Neuronal stem cell (in vitro differentiated cells): ENCODE data around the gene NEUROD4. TPM values are rescaled to one million over a fixed set of nuclear protein-coding genes. Genes with fewer than 3 reads are reported as not detected.

Experiments
- DNase-seq: peaks from one replicate; pipeline ENCODE4 v3.0.0-alpha.2; 2013; ENCODE audit warnings: low spot score
- H2AFZ ChIP-seq: one replicate; pipeline ENCODE4 v1.6.1; 2013; ENCODE audit warnings: mild to moderate bottlenecking, low read length, inconsistent platforms
- H2AK5ac ChIP-seq: 2 replicates; pipeline ENCODE4 v1.6.1; 2013; ENCODE audit warnings: low read depth, mild to moderate bottlenecking, inconsistent platforms, low read length, moderate library complexity, mixed read lengths
- H2BK120ac ChIP-seq: 2 replicates; pipeline ENCODE4 v1.6.1; 2013; ENCODE audit warnings: low read depth, mild to moderate bottlenecking, inconsistent platforms, low read length, moderate library complexity, mixed read lengths
- H2BK12ac ChIP-seq: one replicate; pipeline ENCODE4 v1.6.1; 2013; ENCODE audit warnings: low read length, inconsistent platforms
- H2BK15ac ChIP-seq: 2 replicates; pipeline ENCODE4 v1.6.1; 2013; ENCODE audit warnings: mild to moderate bottlenecking, low read length, inconsistent platforms, mixed read lengths
- H2BK5ac ChIP-seq: one replicate; pipeline ENCODE4 v1.6.1; 2013; ENCODE audit warnings: inconsistent platforms, mild to moderate bottlenecking, low read length, moderate library complexity
- H3K14ac ChIP-seq: one replicate; pipeline ENCODE4 v1.6.1; 2013; ENCODE audit warnings: low read length, inconsistent platforms
- H3K18ac ChIP-seq: 2 replicates; pipeline ENCODE4 v1.6.1; 2013; ENCODE audit warnings: low read length, inconsistent platforms
- H3K23ac ChIP-seq: 2 replicates; pipeline ENCODE4 v1.6.1; 2013; ENCODE audit warnings: low read depth, mild to moderate bottlenecking, mixed read lengths, low read length, inconsistent platforms; ENCODE audit not compliant: poor library complexity
- H3K27ac ChIP-seq: replicated peaks from 3 replicates; pipeline ENCODE4 v1.5.1; 2013; ENCODE audit warnings: low read length, inconsistent platforms
- H3K27me3 ChIP-seq, 3 experiments: 2 replicates each; pipeline ENCODE4 v1.6.1; 2013; ENCODE audit warnings: low read length in 3 of 3, mild to moderate bottlenecking in 2 of 3, inconsistent platforms in 1 of 3, low read depth in 1 of 3, mixed read lengths in 1 of 3, moderate library complexity in 1 of 3; ENCODE audit not compliant: control insufficient read depth in 3 of 3, insufficient read depth in 3 of 3
- H3K36me3 ChIP-seq, 2 donors: replicated peaks in 1 of 2; 2 replicates each; pipeline ENCODE4 v1.6.1; 2013; ENCODE audit warnings: low read length in 2 of 2; ENCODE audit not compliant: control insufficient read depth in 2 of 2, insufficient read depth in 2 of 2
- H3K4ac ChIP-seq: 2 replicates; pipeline ENCODE4 v1.6.1; 2013; ENCODE audit warnings: inconsistent platforms, mild to moderate bottlenecking, low read length, moderate library complexity
- H3K4me1 ChIP-seq, 2 donors: 1 replicate in 1 of 2; 2 replicates in 1 of 2; pipeline ENCODE4 v1.6.1; 2013; ENCODE audit warnings: low read length in 2 of 2, low read depth in 1 of 2; ENCODE audit not compliant: control insufficient read depth in 2 of 2, insufficient read depth in 1 of 2
- H3K4me2 ChIP-seq: one replicate; pipeline ENCODE4 v1.6.1; 2013; ENCODE audit warnings: mild to moderate bottlenecking, low read length, inconsistent platforms; ENCODE audit not compliant: insufficient read depth, poor library complexity, severe bottlenecking
- H3K4me3 ChIP-seq, 2 donors: 2 replicates each; pipeline ENCODE4 v1.5.1; 2013; ENCODE audit warnings: low read length in 2 of 2, mild to moderate bottlenecking in 2 of 2, inconsistent platforms in 1 of 2, moderate library complexity in 1 of 2
- H3K79me1 ChIP-seq: one replicate; pipeline ENCODE4 v1.6.1; 2013; ENCODE audit warnings: low read depth, mild to moderate bottlenecking, inconsistent platforms, low read length, moderate library complexity
- H3K9ac ChIP-seq: one replicate; pipeline ENCODE4 v1.6.1; 2013; ENCODE audit warnings: mild to moderate bottlenecking, low read depth, low read length, inconsistent platforms; ENCODE audit not compliant: poor library complexity
- H3K9me3 ChIP-seq, 2 donors: replicated peaks in 1 of 2; 2 replicates each; pipeline versions ENCODE3 to v1.6.1; 2013; ENCODE audit warnings: low read length in 2 of 2, mild to moderate bottlenecking in 2 of 2, inconsistent platforms in 1 of 2, low read depth in 1 of 2, mixed read lengths in 1 of 2, moderate library complexity in 1 of 2; ENCODE audit not compliant: control insufficient read depth in 2 of 2, insufficient read depth in 1 of 2
- H4K8ac ChIP-seq: one replicate; pipeline ENCODE4 v1.6.1; 2013; ENCODE audit warnings: low read depth, mild to moderate bottlenecking, inconsistent platforms, low read length, moderate library complexity
- H4K91ac ChIP-seq: one replicate; pipeline ENCODE4 v1.6.1; 2013; ENCODE audit warnings: low read length, low read depth, mild to moderate bottlenecking, inconsistent platforms; ENCODE audit not compliant: poor library complexity
- WGBS, 2 donors: extraction: QIAGEN DNeasy Blood & Tissue Kit; methylation state at CpG; one replicate each; pipeline ENCODE4 v1.1.7; 2013; ENCODE audit warnings: missing lambda C conversion rate in 2 of 2, mixed read lengths in 1 of 2; ENCODE audit not compliant: insufficient read length in 2 of 2, insufficient replicate concordance in 1 of 2; ENCODE audit errors: extremely low coverage in 2 of 2; 5-methylcytosine and 5-hydroxymethylcytosine counted together
- polyA plus RNA-seq, 2 experiments: library from polyadenylated mRNA; stranded (reverse); fragments of 200-250 nt; gene quantifications; one replicate each; pipeline ENCODE4 v1.2.3, GENCODE V29; 2013

Gene NEUROD4
- polyA plus RNA-seq (2013, experiment 1 of 2): 0.10 TPM
- 0.11 TPM for polyA plus RNA-seq (2013, experiment 2 of 2)

GRCh38 chr12:55019784-55020183 is at the start of gene NEUROD4:
TSS of gene NEUROD4 (plus strand) at chr12:55019974. CDS start at chr12:55026440, 6,466 bp downstream.
- Histone ChIP-seq H3K4ac (no peak within 1 kb of the TSS), H3K4me2 (no peak within 1 kb of the TSS)

GRCh38 chr12:54970741-54971140 is 49.0 kb upstream of the NEUROD4 start:
- H3K4ac ChIP-seq: no peak overlapping the region
- no peak overlapping the region for H4K91ac ChIP-seq
- H2BK5ac ChIP-seq: no peak overlapping the region
- H3K14ac ChIP-seq: no peak overlapping the region
- no peak overlapping the region for H3K4me2 ChIP-seq
- DNase-seq: no peak
- H2AK5ac ChIP-seq: no peak overlapping the region
- no peak overlapping the region for H2BK12ac ChIP-seq
- no peaks in the 10 kb centered on the region for H3K9me3 ChIP-seq
- no peak overlapping the region for H2AFZ ChIP-seq
- no peak overlapping the region for H4K8ac ChIP-seq
- WGBS, 2 donors: no CpG with 5 or more reads among the region's 3 CpGs
- H3K27ac ChIP-seq: no peak overlapping the region
- H3K4me1 ChIP-seq: no peaks in the 10 kb centered on the region
- no peaks in the 10 kb centered on the region for H3K27me3 ChIP-seq
- H3K9ac ChIP-seq: no peak overlapping the region
- H3K18ac ChIP-seq: no peak overlapping the region
- H3K23ac ChIP-seq: no peak overlapping the region
- no peak overlapping the region for H2BK120ac ChIP-seq
- H3K79me1 ChIP-seq: no peaks in the 10 kb centered on the region
- no peak overlapping the region for H3K4me3 ChIP-seq
- H2BK15ac ChIP-seq: no peak overlapping the region
- H3K36me3 ChIP-seq: no peaks in the 10 kb centered on the region

More at GRCh38 chr12:55019784-55020183, at the start of gene NEUROD4:
- DNase-seq: peak; percentile 91
- H3K36me3 ChIP-seq: no peaks in the 10 kb centered on the region
- no peak within 1 kb of the TSS for H2BK15ac ChIP-seq
- no CpG with 5 or more reads among the region's 13 CpGs for WGBS, 2 donors
- H4K8ac ChIP-seq: no peak within 1 kb of the TSS
- H2BK5ac ChIP-seq: no peak within 1 kb of the TSS
- no peak within 1 kb of the TSS for H3K14ac ChIP-seq
- peaks cover 0 to 6% (median 0%) of the 10 kb centered on the region in 3 experiments for H3K27me3 ChIP-seq
- H3K4me3 ChIP-seq: no peak within 1 kb of the TSS
- H3K79me1 ChIP-seq: no peaks in the 10 kb centered on the region
- H3K18ac ChIP-seq: no peak within 1 kb of the TSS
- H2AK5ac ChIP-seq: no peak within 1 kb of the TSS
- H3K4me1 ChIP-seq: peaks cover 0 to 7% of the 10 kb centered on the region in 2 donors
- no peak within 1 kb of the TSS for H3K23ac ChIP-seq
- H2BK12ac ChIP-seq: no peak within 1 kb of the TSS
- no peak within 1 kb of the TSS for H2AFZ ChIP-seq
- no peaks in the 10 kb centered on the region for H3K9me3 ChIP-seq
- no peak within 1 kb of the TSS for H2BK120ac ChIP-seq
- no peak within 1 kb of the TSS for H4K91ac ChIP-seq
- H3K27ac ChIP-seq: no peak within 1 kb of the TSS
- H3K9ac ChIP-seq: no peak within 1 kb of the TSS

GRCh38 chr12:54973556-54973955 is 46.2 kb upstream of the NEUROD4 start:
- Histone ChIP-seq H2BK120ac (no peak overlapping the region), H3K36me3 (no peaks in the 10 kb centered on the region), H3K27me3 (no peaks in the 10 kb centered on the region), H2BK5ac (no peak overlapping the region), H3K14ac (no peak overlapping the region), H4K91ac (no peak overlapping the region), H3K4ac (no peak overlapping the region), H2BK15ac (no peak overlapping the region), H3K4me3 (no peak overlapping the region), H2AK5ac (no peak overlapping the region), H3K27ac (no peak overlapping the region), H3K9ac (no peak overlapping the region), H2AFZ (no peak overlapping the region), H3K18ac (no peak overlapping the region), H3K79me1 (no peaks in the 10 kb centered on the region), H3K4me1 (peaks cover 0 to 2% of the 10 kb centered on the region in 2 donors), H3K23ac (no peak overlapping the region), H2BK12ac (no peak overlapping the region), H3K4me2 (no peak overlapping the region), H4K8ac (no peak overlapping the region), H3K9me3 (no peaks in the 10 kb centered on the region)
- no peak for DNase-seq
- WGBS, 2 donors: no CpG with 5 or more reads among the region's 3 CpGs

- H2BK15ac ChIP-seq: no peak overlapping the region
- no peak for DNase-seq
- H3K18ac ChIP-seq: peak overlapping the region; percentile 52
- H3K4me1 ChIP-seq: peaks cover 0 to 2% of the 10 kb centered on the region in 2 donors
- no peak overlapping the region for H4K91ac ChIP-seq
- no peak overlapping the region for H3K14ac ChIP-seq
- H3K27me3 ChIP-seq: peaks cover 0 to 2% (median 0%) of the 10 kb centered on the region in 3 experiments
- no peak overlapping the region for H2AK5ac ChIP-seq
- H2BK5ac ChIP-seq: no peak overlapping the region
- H3K9ac ChIP-seq: no peak overlapping the region
- no peaks in the 10 kb centered on the region for H3K9me3 ChIP-seq
- H3K79me1 ChIP-seq: no peaks in the 10 kb centered on the region
- no peak overlapping the region for H3K27ac ChIP-seq
- no peak overlapping the region for H3K4me2 ChIP-seq
- H3K36me3 ChIP-seq: no peaks in the 10 kb centered on the region
- H3K4ac ChIP-seq: no peak overlapping the region
- no peak overlapping the region for H2BK12ac ChIP-seq
- H3K4me3 ChIP-seq: no peak overlapping the region
- H2BK120ac ChIP-seq: no peak overlapping the region
- H4K8ac ChIP-seq: no peak overlapping the region
- WGBS, 2 donors: no CpG with 5 or more reads among the region's 12 CpGs
- H2AFZ ChIP-seq: no peak overlapping the region
- no peak overlapping the region for H3K23ac ChIP-seq
Measured at GRCh38 chr12:54974279-54974678, 45.5 kb upstream of the NEUROD4 start.
